K562 (cell line): ENCODE data around the gene PELI2. TPM values are rescaled to one million over a fixed set of nuclear protein-coding genes. Genes with fewer than 3 reads are reported as not detected.

ENCODE experiments used
- ATAC-seq: fragments of 200-7000 bp; cut with Tn5 transposase; 3 replicates; pipeline ENCODE4 v1.9.1; 2020; ENCODE audit warnings: moderate library complexity
- BruUV-seq: library from RNA; stranded (reverse); fragments of 400-500 nt; replicated peaks from 2 replicates; lab custom pipeline; 2021; lab: Mats Ljungman, UMichigan
- CTCF ChIA-PET: fragments of 300-600 bp; formaldehyde crosslinking; extraction: SDS; loops from one replicate; lab custom pipeline; 2021; ENCODE audit warnings: low intra/inter-chr PET ratio; lab: Yijun Ruan, JAX
- POLR2A ChIA-PET: fragments of 300-600, 350-650 bp; sonication (Branson Sonifier 250); formaldehyde crosslinking; extraction: SDS; loops from one replicate; lab custom pipeline; 2021; ENCODE audit warnings: antibody characterized with exemption, inconsistent platforms; lab: Yijun Ruan, JAX
- DNase-seq, 4 experiments: peaks; one replicate each; pipeline versions ENCODE4 v3.0.0 to v3.0.0-alpha.2; 2011 to 2018; ENCODE audit warnings: low spot score in 3 of 4, mixed read lengths in 3 of 4; ENCODE audit errors: extremely low read depth in 1 of 4
- FAIRE-seq: peaks from 2 replicates; lab custom pipeline; 2011; peaks lifted over from hg19 to GRCh38; lab: Jason Lieb, UNC
- H2AFZ ChIP-seq: 2 replicates; pipeline ENCODE4 v1.6.0; 2011; ENCODE audit warnings: low read depth, low read length, control low read depth, inconsistent platforms
- H3K27ac ChIP-seq: fragments of 200-600 bp; 3 replicates; pipeline ENCODE4 v1.8.0; 2011; ENCODE audit warnings: low read depth, mild to moderate bottlenecking, control low read depth, inconsistent platforms, low read length, moderate library complexity, mixed read lengths; ENCODE audit errors: extremely low read depth
- H3K27me3 ChIP-seq, 2 experiments: fragments of 300-600 bp in 1 of 2; 2 replicates in 1 of 2; 3 replicates in 1 of 2; pipeline versions ENCODE4 v1.6.0 to v1.8.0; 2011; ENCODE audit warnings: inconsistent platforms in 2 of 2, low read length in 2 of 2, mild to moderate bottlenecking in 1 of 2, mixed read lengths in 1 of 2, moderate library complexity in 1 of 2; ENCODE audit not compliant: control insufficient read depth in 2 of 2, insufficient read depth in 2 of 2
- H3K36me3 ChIP-seq: fragments of 300-600 bp; 3 replicates; pipeline ENCODE4 v1.8.0; 2011; ENCODE audit warnings: mild to moderate bottlenecking, low read length, inconsistent platforms; ENCODE audit not compliant: control insufficient read depth, insufficient read depth
- H3K4me1 ChIP-seq, 2 experiments: fragments of 200-600 bp in 1 of 2; replicated peaks in 1 of 2; 2 replicates in 1 of 2; 3 replicates in 1 of 2; pipeline versions ENCODE4 v1.5.1 to v1.8.0; 2011; ENCODE audit warnings: inconsistent platforms in 2 of 2, low read length in 2 of 2, mild to moderate bottlenecking in 1 of 2, mixed read lengths in 1 of 2, moderate library complexity in 1 of 2; ENCODE audit not compliant: control insufficient read depth in 2 of 2, insufficient read depth in 2 of 2
- H3K4me2 ChIP-seq: 2 replicates; pipeline ENCODE4 v1.6.1; 2011; ENCODE audit warnings: low read length, control low read depth, inconsistent platforms, mixed read lengths; ENCODE audit not compliant: insufficient read depth
- H3K4me3 ChIP-seq: fragments of 200-600 bp; sonication (generic), shearing (Covaris generic); 2 replicates; pipeline ENCODE4 v1.5.1; 2016; ENCODE audit warnings: control low read depth, inconsistent platforms
- H3K79me2 ChIP-seq: fragments of 200-600 bp; 3 replicates; pipeline ENCODE4 v1.8.0; 2011; ENCODE audit warnings: low read length, inconsistent platforms; ENCODE audit not compliant: control insufficient read depth, insufficient read depth
- H3K9ac ChIP-seq, 2 experiments: 2 replicates each; pipeline versions ENCODE4 v1.6.0 to v1.6.1; 2011; ENCODE audit warnings: low read depth in 2 of 2, low read length in 2 of 2, control low read depth in 1 of 2, inconsistent platforms in 1 of 2, mild to moderate bottlenecking in 1 of 2, mixed read lengths in 1 of 2; ENCODE audit not compliant: insufficient read depth in 1 of 2
- H3K9me1 ChIP-seq: one replicate; pipeline ENCODE4 v1.6.0; 2011; ENCODE audit warnings: inconsistent platforms, mild to moderate bottlenecking, low read length, moderate library complexity; ENCODE audit not compliant: control insufficient read depth, insufficient read depth
- H3K9me3 ChIP-seq: replicated peaks from 2 replicates; pipeline ENCODE4 v1.5.1; 2011; ENCODE audit warnings: low read depth, low read length, inconsistent platforms; ENCODE audit not compliant: control insufficient read depth, insufficient read depth
- H4K20me1 ChIP-seq: replicated peaks from 2 replicates; pipeline ENCODE4 v1.6.1; 2011; ENCODE audit warnings: low read length, inconsistent platforms, mixed read lengths; ENCODE audit not compliant: control insufficient read depth, insufficient read depth
- COPS2 ChIP-seq: fragments of 450-650 bp; conservative IDR thresholded peaks from 2 replicates; pipeline ENCODE4 v1.6.1; 2016; ENCODE audit warnings: mild to moderate bottlenecking, moderate library complexity
- E2F4 ChIP-seq: sonication (generic); formaldehyde crosslinking; IDR thresholded peaks from 2 replicates; pipeline ENCODE4 v1.8.0; 2022; ENCODE audit warnings: mild to moderate bottlenecking, low read depth, missing genetic modification reagents
- FUS ChIP-seq: fragments of 200-400 bp; formaldehyde crosslinking; optimal IDR thresholded peaks from 2 replicates; pipeline ENCODE3; 2017; ENCODE audit warnings: low read depth, low read length
- HMGN3 ChIP-seq: IDR thresholded peaks from 2 replicates; pipeline ENCODE4 v1.6.1; 2011; ENCODE audit warnings: borderline replicate concordance, low read depth, mild to moderate bottlenecking, mixed read lengths, low read length; ENCODE audit not compliant: insufficient read length; ENCODE audit errors: extremely low read depth
- JUN ChIP-seq, 2 experiments: sonication (generic) in 1 of 2; formaldehyde crosslinking in 1 of 2; IDR thresholded peaks; 2 replicates each; pipeline versions ENCODE4 v1.6.1 to v1.8.0; 2012 to 2022; ENCODE audit warnings: borderline replicate concordance in 2 of 2, mild to moderate bottlenecking in 2 of 2, improper control_type of control experiment in 1 of 2, low read depth in 1 of 2, low read length in 1 of 2, missing genetic modification reagents in 1 of 2
- JUND ChIP-seq, 2 experiments: IDR thresholded peaks; 2 replicates in 1 of 2; 3 replicates in 1 of 2; pipeline ENCODE4 v1.6.1; 2011; ENCODE audit warnings: borderline replicate concordance in 2 of 2, low read depth in 2 of 2, low read length in 2 of 2, improper control_type of control experiment in 1 of 2, missing biosample characterization in 1 of 2, missing genetic modification characterization in 1 of 2, missing genetic modification reagents in 1 of 2
- LCOR ChIP-seq: sonication (generic); formaldehyde crosslinking; IDR thresholded peaks from 2 replicates; pipeline ENCODE4 v1.8.0; 2022; ENCODE audit warnings: mild to moderate bottlenecking, missing genetic modification reagents
- MCM7 ChIP-seq, 2 experiments: fragments of 450-650 bp; IDR thresholded peaks; 2 replicates each; pipeline ENCODE4 v1.6.1; 2016 to 2018
- MED1 ChIP-seq: sonication (generic); formaldehyde crosslinking; IDR thresholded peaks from 2 replicates; pipeline ENCODE4 v1.8.1; 2023; ENCODE audit warnings: missing genetic modification reagents, borderline replicate concordance
- MTA2 ChIP-seq: fragments of 450-650 bp; IDR thresholded peaks from 2 replicates; pipeline ENCODE4 v1.6.1; 2016; ENCODE audit warnings: low read depth
- PHF20 ChIP-seq: fragments of 450-650 bp; IDR thresholded peaks from 2 replicates; pipeline ENCODE4 v1.6.1; 2018; ENCODE audit not compliant: partially characterized antibody
- SOX6 ChIP-seq: fragments of 450-650 bp; IDR thresholded peaks from 2 replicates; pipeline ENCODE4 v1.6.1; 2014; ENCODE audit warnings: mild to moderate bottlenecking
- TAF1 ChIP-seq: IDR thresholded peaks from 2 replicates; pipeline ENCODE4 v1.6.1; 2011; ENCODE audit warnings: mild to moderate bottlenecking, low read length, moderate library complexity; ENCODE audit not compliant: insufficient read depth, control insufficient read depth, severe bottlenecking; ENCODE audit errors: extremely low read depth
- ZNF3 ChIP-seq: fragments of 250-450 bp; sonication (Bioruptor Pico); IDR thresholded peaks from 2 replicates; pipeline ENCODE4 v1.5.0; 2021; ENCODE audit warnings: mild to moderate bottlenecking, moderate library complexity
- ZNF644 ChIP-seq: fragments of 200-800 bp; sonication (Bioruptor generic); IDR thresholded peaks from 2 replicates; pipeline ENCODE4 v1.6.1; 2016; ENCODE audit warnings: low read depth, missing genetic modification characterization, missing compliant biosample characterization
- WGBS: fragments of 100-300 bp; shearing (Covaris generic); methylation state at CpG from one replicate; pipeline ENCODE4 v1.1.6; 2016; ENCODE audit warnings: low coverage, mixed read lengths; ENCODE audit not compliant: insufficient coverage; ENCODE audit errors: missing lambda C conversion rate; 5-methylcytosine and 5-hydroxymethylcytosine counted together
- in situ Hi-C: fragments of 300-500 bp; cut with MboI; formaldehyde crosslinking; loops from 4 replicates; pipeline ENCODE4 v1.15.0; 2018; ENCODE audit warnings: inconsistent platforms, mixed read lengths
- intact Hi-C: fragments of 100-400 bp; cut with micrococcal nuclease; formaldehyde crosslinking; loops from 2 replicates; pipeline ENCODE4 v1.14.2; 2022
- polyA plus RNA-seq, 8 experiments: library from polyadenylated mRNA; depleted of rRNA in 4 of 8; stranded (reverse) in 5 of 8; unstranded in 3 of 8; fragments of >200 nt; fragmentation: Nextera tagmentation in 2 of 8; fragmentation: Illumina TruSeq in 1 of 8; extraction: Ambion mirVana in 2 of 8; extraction: Trizol in 1 of 8; gene quantifications; 2 replicates each; pipeline versions ENCODE4 v1.2.1 to v1.2.3, GENCODE V29; 2011 to 2014; ENCODE audit warnings: inconsistent platforms in 1 of 8, missing spikeins in 1 of 8
- total RNA-seq, 7 experiments: library from RNA; depleted of rRNA in 6 of 7; stranded (reverse); fragments of >200 nt in 6 of 7; fragmentation: Illumina TruSeq in 2 of 7; extraction: Trizol in 2 of 7; gene quantifications; 2 replicates each; pipeline versions ENCODE4 v1.2.1 to v1.2.3, GENCODE V29; 2011 to 2021; ENCODE audit warnings: low replicate concordance in 1 of 7

Gene PELI2
- total and polyA plus RNA-seq, 9 of the 15 experiments (the other 6 are each of a cell fraction or from before 2014, with no cell fraction given), result 0.20 to 1.5 (median 0.44) TPM

- DNase-seq, result no peak
- FAIRE-seq, result no peak
- Histone ChIP-seq H3K4me2 (no peak overlapping the region), H3K79me2 (no peaks in the 10 kb centered on the region), H3K4me1 (no peaks in the 10 kb centered on the region), H3K36me3 (no peaks in the 10 kb centered on the region), H3K27ac (no peak overlapping the region), H2AFZ (no peak overlapping the region), H3K9me1 (no peaks in the 10 kb centered on the region), H3K4me3 (no peak overlapping the region), H3K27me3 (peaks cover 3 to 5% of the 10 kb centered on the region in 2 experiments), H4K20me1 (no peaks in the 10 kb centered on the region), H3K9me3 (no peaks in the 10 kb centered on the region), H3K9ac (no peak overlapping the region)
- no peak for ATAC-seq
- ChIA-PET CTCF (no interaction called here), POLR2A (no interaction called here)
- in situ Hi-C loops, result no loop called here
- intact Hi-C loops, result no loop called here
- 6% methylated on average over 12 of the region's 12 CpGs for WGBS
- no TSS peak for BruUV-seq
- TF ChIP-seq ZNF644 (tag) (no peak), SOX6 (no peak), LCOR (CRISPR knock-in tag) (no peak), HMGN3 (no peak), MCM7 (IDR thresholded peaks at IDR 0.05) (no peak), MTA2 (no peak), JUN (IDR thresholded peaks at IDR 0.05; ENCODE audit: borderline replicate concordance, low read depth, low read length) (no peak), JUN (CRISPR knock-in tag; IDR thresholded peaks at IDR 0.05; ENCODE audit: borderline replicate concordance) (no peak), PHF20 (no peak), MED1 (CRISPR knock-in tag) (no peak), FUS (no peak), COPS2 (no peak), E2F4 (CRISPR knock-in tag) (no peak), ZNF3 (CRISPR knock-in tag) (no peak), JUND (IDR thresholded peaks at IDR 0.05; ENCODE audit: borderline replicate concordance, low read depth, low read length) (no peak), JUND (tag; IDR thresholded peaks at IDR 0.05; ENCODE audit: borderline replicate concordance, low read depth, low read length) (no peak), TAF1 (no peak)
Observed at GRCh38 chr14:56125772-56126636, 7.8 kb downstream of the PELI2 start.
